Colonic mucosa (tissue), 4 donors: ENCODE measurements around the gene CCM2L. TPM values are rescaled to one million over a fixed set of nuclear protein-coding genes. Genes with fewer than 3 reads are reported as not detected.

Source experiments
- DNase-seq: peaks from one replicate; pipeline ENCODE4 v3.0.0-alpha.2; 2020
- H3K27ac ChIP-seq: fragments of 200-600 bp; one replicate; pipeline ENCODE4 v1.8.0; 2021
- H3K27me3 ChIP-seq: fragments of 200-600 bp; one replicate; pipeline ENCODE4 v1.8.0; 2021
- H3K36me3 ChIP-seq: fragments of 200-600 bp; one replicate; pipeline ENCODE4 v1.8.0; 2021
- H3K4me1 ChIP-seq: fragments of 200-600 bp; one replicate; pipeline ENCODE4 v1.8.0; 2021; ENCODE audit warnings: mild to moderate bottlenecking
- H3K4me3 ChIP-seq: fragments of 200-600 bp; one replicate; pipeline ENCODE4 v1.8.0; 2021
- H3K9ac ChIP-seq, 2 donors: one replicate each; pipeline ENCODE4 v1.7.0; 2013; ENCODE audit warnings: control low read depth in 2 of 2, low read depth in 2 of 2, low read length in 2 of 2
- H3K9me3 ChIP-seq: fragments of 200-600 bp; one replicate; pipeline ENCODE4 v1.8.0; 2021
- intact Hi-C: fragments of 100-400 bp; cut with DNase I; formaldehyde crosslinking; loops from one replicate; pipeline ENCODE4 v1.14.1; 2022
- total RNA-seq, 2 donors: library from RNA; stranded (reverse); fragmentation: NEBNext Ultra II Directional in 1 of 2; extraction: Animal tissue kit (Norgen Biotek cat#: 25700) in 1 of 2; gene quantifications; one replicate each; pipeline ENCODE4 v1.2.1, GENCODE V29; 2021
- TF ChIP-seq, protein P1 (sequence below): fragments of 200-600 bp; IDR thresholded peaks from one replicate; pipeline ENCODE4 v1.8.0; 2022; ENCODE audit warnings: antibody characterized with exemption, mild to moderate bottlenecking
- donor health status: healthy.
- donor health status: DM: no; HTN: no; CAD: no.
- donor health status: DM: no; HTN: no; CAD: no.

The CCM2L gene
- total RNA-seq, 2 donors from 2014 or later: 1.1 to 1.2 TPM

DNA sequence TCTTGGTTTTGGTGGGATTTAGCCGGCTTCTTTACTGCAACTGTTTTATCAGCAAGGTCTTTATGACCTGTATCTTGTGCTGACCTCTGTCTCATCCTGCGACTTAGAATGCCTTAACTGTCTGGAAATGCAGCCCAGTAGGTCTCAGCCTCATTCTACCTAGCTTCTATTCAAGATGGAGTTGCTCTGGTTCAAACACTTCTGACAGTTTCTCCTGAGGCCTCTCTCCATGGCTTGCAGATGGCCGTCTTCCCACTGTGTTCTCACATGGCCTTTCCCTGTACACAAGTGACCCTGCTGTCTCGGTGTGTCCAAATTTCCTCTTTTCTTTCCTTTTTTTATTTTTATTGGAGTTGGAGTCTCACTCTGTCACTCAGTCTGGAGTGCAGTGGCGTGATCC is 4.2 kb upstream of the CCM2L start:
- Histone ChIP-seq H3K27ac (no peak overlapping the region), H3K4me1 (no peaks in the 10 kb centered on the region), H3K36me3 (no peaks in the 10 kb centered on the region), H3K9ac (no peak overlapping the region), H3K27me3 (no peaks in the 10 kb centered on the region), H3K9me3 (no peaks in the 10 kb centered on the region), H3K4me3 (no peak overlapping the region)
- no peak for DNase-seq
- intact Hi-C loops: no loop called here
- TF ChIP-seq, protein P1, sequence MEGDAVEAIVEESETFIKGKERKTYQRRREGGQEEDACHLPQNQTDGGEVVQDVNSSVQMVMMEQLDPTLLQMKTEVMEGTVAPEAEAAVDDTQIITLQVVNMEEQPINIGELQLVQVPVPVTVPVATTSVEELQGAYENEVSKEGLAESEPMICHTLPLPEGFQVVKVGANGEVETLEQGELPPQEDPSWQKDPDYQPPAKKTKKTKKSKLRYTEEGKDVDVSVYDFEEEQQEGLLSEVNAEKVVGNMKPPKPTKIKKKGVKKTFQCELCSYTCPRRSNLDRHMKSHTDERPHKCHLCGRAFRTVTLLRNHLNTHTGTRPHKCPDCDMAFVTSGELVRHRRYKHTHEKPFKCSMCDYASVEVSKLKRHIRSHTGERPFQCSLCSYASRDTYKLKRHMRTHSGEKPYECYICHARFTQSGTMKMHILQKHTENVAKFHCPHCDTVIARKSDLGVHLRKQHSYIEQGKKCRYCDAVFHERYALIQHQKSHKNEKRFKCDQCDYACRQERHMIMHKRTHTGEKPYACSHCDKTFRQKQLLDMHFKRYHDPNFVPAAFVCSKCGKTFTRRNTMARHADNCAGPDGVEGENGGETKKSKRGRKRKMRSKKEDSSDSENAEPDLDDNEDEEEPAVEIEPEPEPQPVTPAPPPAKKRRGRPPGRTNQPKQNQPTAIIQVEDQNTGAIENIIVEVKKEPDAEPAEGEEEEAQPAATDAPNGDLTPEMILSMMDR: no peak

- Histone ChIP-seq H3K9me3 (no peaks in the 10 kb centered on the region), H3K27me3 (no peaks in the 10 kb centered on the region), H3K27ac (no peak overlapping the region), H3K9ac (no peak overlapping the region), H3K4me1 (no peaks in the 10 kb centered on the region), H3K36me3 (no peaks in the 10 kb centered on the region), H3K4me3 (no peak overlapping the region)
- TF ChIP-seq, protein P1: no peak
- intact Hi-C loops: no loop called here
- no peak for DNase-seq
These were observed 3.1 kb upstream of the CCM2L start for GRCh38 chr20:32006841-32007786.

DNA sequence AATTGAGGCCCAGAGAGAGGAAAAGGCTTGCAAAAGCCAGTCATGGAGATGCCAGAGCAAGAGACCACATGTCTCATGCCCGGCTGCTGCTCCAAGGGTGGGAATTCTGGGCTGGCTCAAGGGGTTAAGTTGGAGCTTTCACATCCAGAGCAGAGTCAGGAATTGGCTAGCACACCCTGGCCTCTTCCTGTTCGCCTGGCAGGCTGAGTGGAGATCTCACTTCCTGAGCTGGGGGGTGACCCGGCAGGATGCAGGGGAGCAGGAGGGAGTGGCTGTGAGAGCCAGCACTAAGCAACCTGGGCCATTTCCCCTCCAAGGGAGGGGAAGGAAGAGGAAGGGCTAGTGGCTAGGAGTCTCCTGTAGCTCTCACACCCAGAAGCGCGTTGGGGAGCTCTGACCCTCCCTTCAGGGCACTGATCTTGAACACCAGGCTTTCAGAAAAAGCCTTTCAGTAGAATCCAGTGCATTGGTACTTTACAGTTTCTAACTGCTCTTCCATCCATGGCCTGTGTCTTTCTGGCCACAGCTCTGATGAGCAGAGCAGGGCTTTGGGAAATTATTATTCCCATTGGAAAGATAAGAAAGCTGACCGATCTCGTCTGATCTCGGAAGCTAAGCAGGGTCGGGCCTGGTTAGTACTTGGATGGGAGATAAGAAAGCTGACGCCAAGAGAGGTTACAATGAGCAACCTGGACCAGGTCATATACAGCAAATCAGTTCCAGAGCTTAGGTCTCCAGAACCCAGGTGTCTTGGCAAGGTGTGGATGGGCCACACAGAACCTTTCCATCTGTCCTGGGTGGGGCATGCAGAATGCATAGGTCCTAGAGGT is 2.2 kb upstream of the CCM2L start:
- intact Hi-C loops: no loop called here
- no peak for DNase-seq
- TF ChIP-seq, protein P1: no peak
- Histone ChIP-seq H3K27ac (no peak overlapping the region), H3K4me3 (no peak overlapping the region), H3K9ac (no peak overlapping the region), H3K4me1 (no peaks in the 10 kb centered on the region), H3K27me3 (no peaks in the 10 kb centered on the region), H3K36me3 (no peaks in the 10 kb centered on the region), H3K9me3 (no peaks in the 10 kb centered on the region)

DNA sequence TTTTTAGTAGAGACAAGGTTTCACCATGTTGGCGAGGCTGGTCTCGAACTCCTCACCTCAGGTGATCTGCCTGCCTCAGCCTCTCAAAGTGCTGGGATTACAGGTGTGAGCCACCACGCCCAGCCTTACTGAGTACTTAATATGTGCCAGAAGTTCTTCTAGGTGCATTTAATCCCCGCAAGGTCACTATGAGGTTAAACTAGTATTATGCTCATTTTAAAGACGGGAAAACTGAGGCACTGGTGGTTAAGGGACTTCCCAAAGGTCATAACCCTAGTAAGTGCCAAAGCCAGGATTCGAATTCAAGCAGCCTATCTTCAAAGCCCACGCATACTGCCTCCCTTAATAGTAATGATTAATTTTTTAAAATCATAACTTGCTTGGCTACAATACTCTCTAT is 674 bp upstream of the CCM2L start:
- no peaks in the 10 kb centered on the region for H3K27me3 ChIP-seq
- no peak for DNase-seq
- H3K4me1 ChIP-seq: no peaks in the 10 kb centered on the region
- no peak overlapping the region for H3K27ac ChIP-seq
- TF ChIP-seq, protein P1: no peak
- H3K9me3 ChIP-seq: no peaks in the 10 kb centered on the region
- intact Hi-C loops: no loop called here
- no peak overlapping the region for H3K4me3 ChIP-seq
- H3K36me3 ChIP-seq: no peaks in the 10 kb centered on the region
- H3K9ac ChIP-seq: no peak overlapping the region

DNA sequence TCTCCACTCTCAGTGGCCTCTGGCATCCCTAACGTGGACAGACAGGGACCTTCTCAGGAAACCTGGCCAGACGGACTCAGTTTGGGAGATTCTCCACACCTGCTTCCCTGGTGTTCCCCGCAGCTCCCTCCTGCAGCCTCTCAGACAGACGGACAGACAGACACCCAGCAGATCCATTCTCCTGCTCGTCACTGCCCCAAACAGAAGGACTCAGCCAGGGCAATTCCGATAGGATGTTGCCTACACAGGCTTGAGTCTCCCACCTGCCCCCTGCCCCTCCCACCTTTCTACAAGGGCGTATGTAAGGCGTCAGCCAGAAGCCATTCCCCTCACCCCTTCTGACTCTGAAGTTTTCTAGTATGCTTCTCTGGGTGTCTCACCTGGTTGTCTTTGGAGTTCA is 428 bp downstream of the CCM2L start:
- intact Hi-C loops: no loop called here
- Histone ChIP-seq H3K36me3 (no peaks in the 10 kb centered on the region), H3K9ac (no peak overlapping the region), H3K9me3 (no peaks in the 10 kb centered on the region), H3K27ac (no peak overlapping the region), H3K27me3 (no peaks in the 10 kb centered on the region), H3K4me1 (no peaks in the 10 kb centered on the region), H3K4me3 (no peak overlapping the region)
- TF ChIP-seq, protein P1: no peak
- no peak for DNase-seq
